Colonic mucosa (tissue), 4 donors: Measurements from ENCODE around the gene ZYG11A. TPM values are rescaled to one million over a fixed set of nuclear protein-coding genes. Genes with fewer than 3 reads are reported as not detected.
A peak's percentile ranks its signal among the peaks of the same experiment; 100 is the strongest.

Source experiments
- DNase-seq: peaks from one replicate; pipeline ENCODE4 v3.0.0-alpha.2; 2020
- H3K27ac ChIP-seq: fragments of 200-600 bp; one replicate; pipeline ENCODE4 v1.8.0; 2021
- H3K27me3 ChIP-seq: fragments of 200-600 bp; one replicate; pipeline ENCODE4 v1.8.0; 2021
- H3K36me3 ChIP-seq: fragments of 200-600 bp; one replicate; pipeline ENCODE4 v1.8.0; 2021
- H3K4me1 ChIP-seq: fragments of 200-600 bp; one replicate; pipeline ENCODE4 v1.8.0; 2021; ENCODE audit warnings: mild to moderate bottlenecking
- H3K4me3 ChIP-seq: fragments of 200-600 bp; one replicate; pipeline ENCODE4 v1.8.0; 2021
- H3K9ac ChIP-seq, 2 donors: one replicate each; pipeline ENCODE4 v1.7.0; 2013; ENCODE audit warnings: control low read depth in 2 of 2, low read depth in 2 of 2, low read length in 2 of 2
- H3K9me3 ChIP-seq: fragments of 200-600 bp; one replicate; pipeline ENCODE4 v1.8.0; 2021
- intact Hi-C: fragments of 100-400 bp; cut with DNase I; formaldehyde crosslinking; loops from one replicate; pipeline ENCODE4 v1.14.1; 2022
- total RNA-seq, 2 donors: library from RNA; stranded (reverse); fragmentation: NEBNext Ultra II Directional in 1 of 2; extraction: Animal tissue kit (Norgen Biotek cat#: 25700) in 1 of 2; gene quantifications; one replicate each; pipeline ENCODE4 v1.2.1, GENCODE V29; 2021
- TF ChIP-seq, protein P1 (sequence below): fragments of 200-600 bp; IDR thresholded peaks from one replicate; pipeline ENCODE4 v1.8.0; 2022; ENCODE audit warnings: antibody characterized with exemption, mild to moderate bottlenecking
- donor health status: healthy.
- donor health status: DM: no; HTN: no; CAD: no.
- donor health status: DM: no; HTN: no; CAD: no.

Gene ZYG11A
- total RNA-seq, 2 donors from 2014 or later: 0.05 to 0.22 TPM

DNA sequence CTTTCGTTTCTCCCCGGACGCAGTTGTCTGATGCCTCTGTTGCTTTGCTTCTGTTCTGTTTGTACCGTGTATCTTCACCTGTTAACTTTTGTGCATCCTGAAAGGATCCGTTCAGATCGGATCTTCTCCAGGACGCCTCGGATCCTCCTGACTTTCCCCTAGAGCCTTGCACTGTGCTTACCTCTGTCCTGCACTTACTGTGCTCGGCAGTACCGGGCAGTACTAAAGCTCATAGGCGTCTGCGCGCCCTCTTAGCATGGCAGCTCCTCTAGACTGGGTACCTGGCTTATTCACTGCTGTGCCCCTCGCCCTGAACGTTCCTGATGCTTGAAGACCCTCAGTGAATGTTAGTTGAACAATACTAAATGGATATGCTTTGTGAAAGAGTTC, 85.5 kb downstream of the ZYG11A start:
- no peaks in the 10 kb centered on the region for H3K4me1 ChIP-seq
- DNase-seq: no peak
- H3K27ac ChIP-seq: no peak overlapping the region
- H3K4me3 ChIP-seq: peak overlapping the region; percentile 62
- intact Hi-C loops: loop anchor here (10.0 kb wide), 2 partner anchors 233 to 247 kb away; partner anchors contain the start of gene COA7
- peak overlapping the region; percentile 93 for H3K9ac ChIP-seq
- no peaks in the 10 kb centered on the region for H3K9me3 ChIP-seq
- TF ChIP-seq, protein P1, sequence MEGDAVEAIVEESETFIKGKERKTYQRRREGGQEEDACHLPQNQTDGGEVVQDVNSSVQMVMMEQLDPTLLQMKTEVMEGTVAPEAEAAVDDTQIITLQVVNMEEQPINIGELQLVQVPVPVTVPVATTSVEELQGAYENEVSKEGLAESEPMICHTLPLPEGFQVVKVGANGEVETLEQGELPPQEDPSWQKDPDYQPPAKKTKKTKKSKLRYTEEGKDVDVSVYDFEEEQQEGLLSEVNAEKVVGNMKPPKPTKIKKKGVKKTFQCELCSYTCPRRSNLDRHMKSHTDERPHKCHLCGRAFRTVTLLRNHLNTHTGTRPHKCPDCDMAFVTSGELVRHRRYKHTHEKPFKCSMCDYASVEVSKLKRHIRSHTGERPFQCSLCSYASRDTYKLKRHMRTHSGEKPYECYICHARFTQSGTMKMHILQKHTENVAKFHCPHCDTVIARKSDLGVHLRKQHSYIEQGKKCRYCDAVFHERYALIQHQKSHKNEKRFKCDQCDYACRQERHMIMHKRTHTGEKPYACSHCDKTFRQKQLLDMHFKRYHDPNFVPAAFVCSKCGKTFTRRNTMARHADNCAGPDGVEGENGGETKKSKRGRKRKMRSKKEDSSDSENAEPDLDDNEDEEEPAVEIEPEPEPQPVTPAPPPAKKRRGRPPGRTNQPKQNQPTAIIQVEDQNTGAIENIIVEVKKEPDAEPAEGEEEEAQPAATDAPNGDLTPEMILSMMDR: no peak
- no peaks in the 10 kb centered on the region for H3K27me3 ChIP-seq
- H3K36me3 ChIP-seq: no peaks in the 10 kb centered on the region

DNA sequence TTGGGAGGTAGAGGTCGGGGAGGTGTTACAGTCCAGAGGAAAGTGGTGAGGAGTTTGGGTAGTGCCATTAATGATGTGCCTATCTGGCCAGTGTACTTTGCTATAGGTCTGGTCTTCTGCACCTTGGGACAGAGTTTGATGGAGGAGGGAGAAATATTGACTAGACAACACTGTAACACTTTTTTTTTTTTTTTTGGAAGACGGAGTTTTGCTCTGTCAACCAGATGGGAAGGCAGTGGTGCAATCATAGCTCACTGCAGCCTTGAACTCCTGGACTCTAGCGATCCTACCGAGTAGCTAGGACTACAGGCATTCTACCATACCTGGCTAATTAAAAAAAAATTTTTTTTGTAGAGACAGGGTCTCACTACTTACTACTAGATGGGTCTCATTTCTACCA, 86.5 kb downstream of the ZYG11A start:
- TF ChIP-seq, protein P1: no peak
- H3K4me3 ChIP-seq: no peak overlapping the region
- DNase-seq: no peak
- H3K27ac ChIP-seq: no peak overlapping the region
- intact Hi-C loops: loop anchor here (10.0 kb wide), 2 partner anchors 234 to 246 kb away; partner anchors contain the start of gene COA7
- no peaks in the 10 kb centered on the region for H3K4me1 ChIP-seq
- H3K27me3 ChIP-seq: no peaks in the 10 kb centered on the region
- H3K9ac ChIP-seq: no peak overlapping the region
- H3K36me3 ChIP-seq: no peaks in the 10 kb centered on the region
- no peaks in the 10 kb centered on the region for H3K9me3 ChIP-seq

DNA sequence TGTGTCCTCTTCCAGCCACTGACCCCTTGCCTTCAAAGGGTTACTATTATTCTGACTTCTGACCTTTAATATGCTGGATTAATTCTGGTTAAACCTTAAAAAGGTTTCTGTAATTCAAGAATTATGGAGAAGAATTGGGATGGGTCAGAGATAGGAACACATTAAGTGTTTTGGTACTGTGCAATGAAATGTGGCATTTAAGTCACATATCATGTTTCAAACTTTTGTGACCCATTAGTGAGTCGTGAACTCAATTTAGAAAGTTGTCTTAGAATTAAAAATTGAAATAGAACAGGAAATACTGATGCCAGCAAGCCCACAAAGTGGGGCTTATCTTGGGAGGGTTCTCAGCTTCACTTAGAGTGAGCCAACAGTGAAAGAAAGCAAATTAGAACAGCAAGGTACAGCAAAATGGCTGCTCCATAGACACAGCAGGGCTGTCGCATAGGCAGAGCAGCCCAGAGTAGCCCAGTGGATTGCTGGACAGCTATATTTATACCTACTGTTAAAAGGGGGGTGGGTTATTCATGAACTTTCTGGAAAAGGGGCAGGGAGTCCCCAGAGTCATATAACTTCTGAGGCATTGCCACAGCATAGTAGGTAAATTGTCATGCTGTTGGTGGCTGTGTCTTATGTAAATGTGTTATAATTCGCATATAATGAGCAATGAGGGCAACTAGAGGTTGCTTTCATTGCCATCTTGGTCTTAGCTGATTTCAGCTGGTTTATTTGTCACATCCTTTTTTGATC, 95.0 kb downstream of the ZYG11A start:
- Histone ChIP-seq H3K4me1 (no peaks in the 10 kb centered on the region), H3K27me3 (no peaks in the 10 kb centered on the region), H3K9me3 (no peaks in the 10 kb centered on the region), H3K9ac (no peak overlapping the region), H3K4me3 (no peak overlapping the region), H3K27ac (no peak overlapping the region), H3K36me3 (no peaks in the 10 kb centered on the region)
- intact Hi-C loops: no loop called here
- DNase-seq: no peak
- TF ChIP-seq, protein P1: no peak

DNA sequence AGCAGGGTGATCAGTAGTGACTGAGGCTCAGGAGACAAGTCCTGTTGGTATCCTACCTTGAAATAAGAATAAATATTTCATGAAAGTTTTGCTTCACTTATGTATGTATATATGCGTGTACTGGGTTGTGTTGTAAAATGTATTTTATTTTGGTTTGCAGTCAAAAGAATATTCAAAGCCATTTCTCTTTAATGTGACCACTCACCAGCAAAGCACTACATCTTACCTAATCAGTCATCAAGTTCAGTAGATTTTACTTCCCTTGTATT, 95.6 kb downstream of the ZYG11A start:
- Histone ChIP-seq H3K4me3 (no peak overlapping the region), H3K4me1 (no peaks in the 10 kb centered on the region), H3K27ac (no peak overlapping the region), H3K36me3 (no peaks in the 10 kb centered on the region), H3K9me3 (no peaks in the 10 kb centered on the region), H3K9ac (no peak overlapping the region), H3K27me3 (no peaks in the 10 kb centered on the region)
- intact Hi-C loops: no loop called here
- no peak for DNase-seq
- TF ChIP-seq, protein P1: no peak

DNA sequence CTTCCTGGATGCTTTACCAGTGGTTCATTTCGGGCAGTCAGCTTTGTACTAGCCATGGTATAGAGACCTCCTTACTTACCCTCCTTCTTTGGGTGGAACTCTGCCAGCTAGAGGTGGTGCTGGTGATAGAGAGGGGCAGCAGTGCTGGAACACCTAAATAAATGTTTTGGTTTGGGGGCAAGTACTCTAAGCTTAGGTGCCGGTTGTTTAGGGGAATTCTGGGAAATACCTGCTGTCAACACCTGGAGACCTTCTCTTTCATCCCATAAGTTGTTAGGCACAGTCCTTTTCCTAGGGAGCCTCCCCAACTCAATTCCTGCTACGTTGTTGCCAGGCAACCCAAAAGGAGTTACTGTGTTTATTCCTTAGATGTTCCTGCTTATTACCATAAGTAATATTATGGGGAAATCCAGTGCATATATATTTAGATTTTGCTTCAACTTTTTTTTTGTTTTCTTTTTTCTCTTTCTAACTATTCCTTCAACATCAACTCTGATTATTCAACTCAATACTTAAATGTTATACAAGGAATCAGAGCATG, 101.4 kb downstream of the ZYG11A start:
- Histone ChIP-seq H3K27me3 (no peaks in the 10 kb centered on the region), H3K4me1 (no peaks in the 10 kb centered on the region), H3K27ac (no peak overlapping the region), H3K9me3 (no peaks in the 10 kb centered on the region), H3K36me3 (no peaks in the 10 kb centered on the region), H3K4me3 (no peak overlapping the region), H3K9ac (no peak overlapping the region)
- intact Hi-C loops: no loop called here
- DNase-seq: no peak
- TF ChIP-seq, protein P1: no peak
